HL-60/S4 treated with retinoic acid at 250 ng/mL for 4 days and 3 days (cell line): ENCODE data around the gene CHIC1.

Experiments used
- in situ Hi-C: fragments of 300-500 bp; cut with MboI; formaldehyde crosslinking; loops from 2 replicates; pipeline ENCODE4 v1.7.0; 2022; ENCODE audit warnings: low sequenced_read_pairs

The CHIC1 gene

DNA sequence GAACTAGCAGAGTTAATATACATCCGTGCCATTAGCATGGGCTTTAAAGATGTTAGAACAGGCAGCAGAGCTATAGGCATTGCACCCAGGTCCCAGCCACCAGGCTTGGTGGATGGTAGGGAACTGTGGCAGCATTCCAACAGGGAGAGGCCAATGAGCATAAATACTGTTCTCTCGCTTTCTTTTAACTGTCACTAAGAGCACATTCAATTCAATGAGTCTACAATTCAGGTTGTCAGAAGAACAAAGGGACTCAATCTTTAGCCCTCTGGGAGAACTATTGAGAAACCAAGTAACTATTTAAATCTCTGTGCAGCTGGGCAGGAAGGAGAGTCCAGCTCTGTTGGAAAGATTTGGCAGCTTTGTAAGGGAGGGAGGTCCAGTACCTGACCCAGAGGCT is 165.6 kb downstream of the CHIC1 start:
- in situ Hi-C loops, result no loop called here
